CD4-positive, alpha-beta T cell treated with Interleukin-12 subunit alpha and Interleukin-12 subunit beta, for 1 hour (primary cell): ENCODE results near the gene TGIF2.
"Not testable (repeated sequence)": the region's sequence is repeated elsewhere in the genome, so short reads cannot be mapped to it uniquely, and the experiment has no call there.

ENCODE experiments used
- DNase-seq: peaks from one replicate; pipeline ENCODE4 v3.0.0-alpha.2; 2020

The TGIF2 gene

DNA sequence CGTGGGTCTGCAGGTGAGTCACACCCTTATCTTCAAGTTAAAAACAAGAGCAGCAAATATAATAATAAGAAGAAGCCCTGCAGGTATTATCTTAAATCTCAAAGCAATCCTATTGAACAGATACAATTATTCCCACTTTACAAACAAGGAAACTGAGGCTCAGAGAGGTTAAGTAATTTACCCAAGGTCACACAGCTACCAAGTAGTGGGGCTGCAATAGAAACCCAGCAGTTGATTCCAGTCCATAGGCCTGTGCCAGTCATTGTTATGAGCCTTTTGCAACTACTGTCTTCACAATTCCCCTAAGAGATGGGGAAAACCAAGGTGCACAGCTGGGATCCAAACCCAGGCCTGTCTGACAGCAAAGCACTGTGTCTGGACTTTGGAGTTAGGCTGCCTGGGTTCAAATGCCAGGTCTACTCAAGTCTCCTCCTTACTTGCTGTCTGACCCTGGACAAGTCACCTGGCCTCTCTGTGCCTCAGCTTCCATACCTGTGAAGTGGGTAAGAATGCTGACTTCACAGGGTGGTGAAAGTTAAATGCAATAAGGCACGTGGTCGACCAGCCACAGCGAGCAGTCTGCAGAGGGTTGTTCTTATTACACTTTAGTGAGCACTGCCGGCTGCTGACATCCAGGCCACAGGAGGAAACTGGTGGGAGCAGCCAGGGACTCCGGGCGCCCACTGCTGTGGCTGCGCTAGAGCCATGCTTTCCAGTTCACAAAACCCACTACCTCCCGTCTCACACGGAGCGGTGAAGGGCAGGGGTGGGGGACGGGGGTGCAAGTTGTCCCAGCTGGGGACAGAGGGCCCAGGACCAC lies 26.0 kb upstream of the TGIF2 start:
- DNase-seq = no peak

DNA sequence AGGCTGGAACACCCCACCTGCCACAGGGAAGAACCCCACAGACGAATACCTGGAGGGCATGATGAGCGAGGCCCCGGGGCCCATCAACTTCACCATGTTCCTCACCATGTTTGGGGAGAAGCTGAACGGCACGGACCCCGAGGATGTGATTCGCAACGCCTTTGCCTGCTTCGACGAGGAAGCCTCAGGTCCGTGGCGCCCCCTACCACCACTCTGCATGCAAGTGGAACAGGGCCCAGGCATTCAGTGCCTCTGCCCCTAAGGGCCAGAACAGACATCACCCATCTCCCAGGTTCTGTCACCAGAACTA lies 25.4 kb upstream of the TGIF2 start:
- DNase-seq = no peak

DNA sequence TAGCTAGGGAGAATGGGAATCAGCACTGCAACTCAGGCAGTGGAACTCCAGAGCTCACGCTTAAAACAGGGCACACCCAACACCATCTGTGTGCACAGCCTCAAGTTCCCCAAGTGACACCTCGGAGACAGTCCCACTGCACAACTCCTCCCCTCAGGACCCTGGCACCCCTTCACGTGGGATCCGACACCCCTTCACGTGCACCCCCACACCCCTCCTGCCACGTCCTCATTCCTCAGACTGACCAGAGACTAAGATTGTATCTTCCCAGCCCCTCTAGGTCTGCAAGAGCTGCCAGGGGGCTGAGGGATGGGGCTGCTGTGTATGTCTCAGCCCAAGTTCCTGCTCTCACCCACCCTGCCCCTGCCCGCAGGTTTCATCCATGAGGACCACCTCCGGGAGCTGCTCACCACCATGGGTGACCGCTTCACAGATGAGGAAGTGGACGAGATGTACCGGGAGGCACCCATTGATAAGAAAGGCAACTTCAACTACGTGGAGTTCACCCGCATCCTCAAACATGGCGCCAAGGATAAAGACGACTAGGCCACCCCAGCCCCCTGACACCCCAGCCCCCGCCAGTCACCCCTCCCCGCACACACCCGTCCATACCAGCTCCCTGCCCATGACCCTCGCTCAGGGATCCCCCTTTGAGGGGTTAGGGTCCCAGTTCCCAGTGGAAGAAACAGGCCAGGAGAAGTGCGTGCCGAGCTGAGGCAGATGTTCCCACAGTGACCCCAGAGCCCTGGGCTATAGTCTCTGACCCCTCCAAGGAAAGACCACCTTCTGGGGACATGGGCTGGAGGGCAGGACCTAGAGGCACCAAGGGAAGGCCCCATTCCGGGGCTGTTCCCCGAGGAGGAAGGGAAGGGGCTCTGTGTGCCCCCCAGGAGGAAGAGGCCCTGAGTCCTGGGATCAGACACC lies 24.4 kb upstream of the TGIF2 start:
- DNase-seq = no peak

DNA sequence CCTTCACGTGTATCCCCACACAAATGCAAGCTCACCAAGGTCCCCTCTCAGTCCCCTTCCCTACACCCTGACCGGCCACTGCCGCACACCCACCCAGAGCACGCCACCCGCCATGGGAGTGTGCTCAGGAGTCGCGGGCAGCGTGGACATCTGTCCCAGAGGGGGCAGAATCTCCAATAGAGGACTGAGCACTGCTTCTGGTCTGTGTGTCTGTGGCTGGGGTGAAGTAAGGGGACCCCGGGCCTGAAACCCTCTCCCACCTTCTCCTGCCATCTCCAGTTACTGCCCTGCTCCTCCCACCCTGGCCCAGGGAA lies 23.8 kb upstream of the TGIF2 start:
- DNase-seq = no peak

DNA sequence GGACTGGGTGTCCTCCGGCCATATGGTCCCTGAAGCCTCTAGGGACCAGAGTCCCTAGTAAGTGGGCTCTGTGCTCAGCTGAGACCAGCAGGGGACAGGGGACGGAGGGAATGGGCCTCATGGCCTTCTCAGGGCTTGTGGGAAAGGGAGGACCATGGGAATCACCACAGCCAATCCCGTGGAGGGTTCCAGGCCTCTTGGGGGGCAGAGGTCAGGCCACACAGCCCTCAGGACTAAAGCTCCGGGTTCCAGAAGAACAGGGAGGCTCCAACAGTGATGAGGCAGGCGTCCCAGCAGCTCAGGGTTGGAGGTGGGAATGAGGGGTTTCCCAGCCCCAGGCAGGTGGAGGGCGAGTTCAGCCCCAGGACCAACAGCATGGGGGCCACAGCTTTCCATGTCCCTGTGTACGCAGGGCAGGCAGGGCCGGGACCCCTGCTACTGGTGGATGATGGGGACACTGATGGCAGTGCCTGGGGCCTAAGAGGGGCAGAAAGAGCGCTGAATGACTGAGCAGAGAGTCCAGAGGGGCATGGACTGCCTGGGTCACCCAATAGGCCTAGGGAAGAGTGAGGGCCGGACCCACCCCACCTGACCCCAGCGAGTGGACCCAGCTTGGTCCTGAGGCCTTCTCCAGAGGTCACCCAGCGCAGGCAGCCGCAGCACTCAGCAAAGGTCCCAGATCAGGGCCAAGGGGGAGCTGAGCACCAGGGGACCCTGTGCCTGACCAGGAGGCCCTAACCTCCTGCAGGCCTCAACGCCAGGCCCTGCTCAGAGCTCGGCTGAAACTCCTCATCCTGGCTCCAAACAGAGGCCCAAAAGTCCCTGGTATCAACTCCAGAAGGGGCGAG lies 23.2 kb upstream of the TGIF2 start:
- DNase-seq = no peak

DNA sequence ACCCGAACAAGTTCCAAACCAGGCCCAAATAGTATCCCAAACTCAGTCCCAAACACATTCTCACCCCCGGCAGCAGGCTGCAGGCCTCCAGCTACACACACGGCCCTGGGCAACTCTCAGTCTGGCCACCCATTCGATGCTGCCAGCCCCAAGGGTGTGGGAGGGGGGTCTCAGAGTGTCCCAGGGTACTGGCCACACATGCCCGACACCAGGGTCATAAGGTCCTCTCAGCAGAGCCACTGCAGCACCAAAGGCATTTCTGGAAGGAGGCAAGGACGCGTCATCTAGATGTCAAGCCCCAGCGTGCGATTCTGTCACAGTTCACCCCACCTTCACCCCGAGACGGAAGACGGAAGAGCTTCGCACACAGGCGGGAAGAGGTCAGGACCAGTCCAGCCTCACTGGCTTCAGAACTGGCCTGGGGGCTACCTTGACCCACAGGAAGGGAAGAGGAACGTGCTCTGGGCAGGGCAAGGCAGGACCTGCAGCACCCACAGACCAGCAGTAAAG lies 22.6 kb upstream of the TGIF2 start:
- DNase-seq = no peak

DNA sequence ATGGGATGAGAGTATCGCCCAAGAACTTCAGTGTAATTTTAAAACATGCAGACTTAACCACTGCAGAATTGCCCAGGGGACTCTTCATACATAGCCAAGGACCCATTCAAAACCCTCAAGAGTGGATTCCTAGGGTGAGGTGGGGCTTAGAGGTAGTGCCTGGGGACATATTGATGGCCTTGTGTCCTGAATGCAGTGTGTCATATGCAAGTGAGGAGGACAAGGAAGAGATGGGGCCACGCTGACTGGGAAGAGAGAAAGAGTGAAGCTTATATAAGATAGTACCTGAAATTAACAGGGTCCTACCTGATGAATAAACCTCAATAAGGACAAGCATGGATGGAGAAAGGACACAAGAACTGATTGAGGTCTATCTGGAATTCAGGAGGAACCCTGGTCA lies 18.1 kb upstream of the TGIF2 start:
- no peak for DNase-seq

DNA sequence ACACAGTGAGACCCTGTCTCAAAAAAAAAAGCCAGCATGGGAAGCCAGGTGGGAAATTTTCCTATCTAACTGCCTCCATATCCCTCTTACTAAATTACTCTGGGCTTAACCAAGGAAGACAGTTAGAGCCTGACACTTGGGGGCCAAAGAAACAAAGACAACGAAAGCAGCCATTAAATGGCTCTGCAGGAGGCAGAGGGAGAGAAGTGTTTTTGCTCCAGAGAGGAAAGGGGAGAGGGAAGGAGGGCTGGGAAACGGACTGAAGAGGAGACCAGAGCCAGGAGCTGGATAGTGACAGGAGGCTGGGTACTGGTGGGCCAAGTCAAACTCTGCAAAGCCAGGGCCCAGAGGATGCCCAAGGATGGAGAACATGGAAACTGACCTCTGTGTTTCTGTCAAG lies 10.7 kb upstream of the TGIF2 start:
- no peak for DNase-seq

DNA sequence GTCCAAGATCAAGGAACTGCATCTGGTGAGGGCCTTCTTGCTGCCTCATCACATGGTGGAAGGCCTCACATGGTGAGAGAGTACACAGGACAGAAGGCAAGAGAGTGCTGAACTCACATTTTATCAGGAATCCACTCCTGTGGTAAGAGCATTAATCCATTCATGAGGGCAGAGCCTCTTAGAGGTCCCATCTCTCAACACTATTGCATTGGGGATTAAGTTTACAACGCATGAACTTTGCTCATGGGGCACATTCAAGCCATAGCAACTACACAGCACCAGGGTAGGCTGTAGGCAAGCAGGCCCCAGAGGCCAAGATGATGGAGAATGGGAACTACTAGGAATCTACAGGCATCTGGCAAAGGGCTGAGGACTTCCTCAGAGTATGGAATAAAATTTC lies 10.0 kb upstream of the TGIF2 start:
- DNase-seq = no peak

DNA sequence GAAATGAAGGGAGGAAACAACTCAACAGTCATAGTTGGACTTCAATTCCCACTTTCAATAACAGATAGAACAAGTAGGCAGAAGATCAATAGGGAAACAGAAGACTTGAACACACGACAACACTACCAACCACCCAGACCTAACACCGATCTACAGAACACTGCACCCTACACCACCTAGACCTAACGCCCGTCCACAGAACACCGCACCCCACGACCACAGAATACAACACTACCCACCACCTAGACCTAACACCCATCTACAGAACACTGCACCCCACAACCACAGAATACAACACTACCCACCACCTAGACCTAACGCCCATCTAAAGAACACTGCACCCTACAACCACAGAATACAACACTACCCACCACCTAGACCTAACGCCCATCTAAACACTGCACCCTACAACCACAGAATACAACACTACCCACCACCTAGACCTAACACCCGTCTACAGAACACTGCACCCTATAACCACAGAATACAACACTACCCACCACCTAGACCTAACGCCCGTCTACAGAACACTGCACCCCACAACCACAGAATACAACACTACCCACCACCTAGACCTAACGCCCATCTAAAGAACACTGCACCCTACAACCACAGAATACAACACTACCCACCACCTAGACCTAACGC lies 9.2 kb upstream of the TGIF2 start:
- DNase-seq = not testable (repeated sequence)

DNA sequence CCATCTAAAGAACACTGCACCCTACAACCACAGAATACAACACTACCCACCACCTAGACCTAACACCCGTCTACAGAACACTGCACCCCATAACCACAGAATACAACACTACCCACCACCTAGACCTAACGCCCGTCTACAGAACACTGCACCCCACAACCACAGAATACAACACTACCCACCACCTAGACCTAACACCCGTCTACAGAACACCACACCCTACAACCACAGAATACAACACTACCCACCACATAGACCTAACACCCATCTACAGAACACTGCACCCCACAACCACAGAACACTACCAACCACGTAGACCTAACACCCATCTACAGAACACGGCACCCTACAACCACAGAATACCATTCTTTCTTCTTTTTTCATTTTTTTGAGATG lies 8.7 kb upstream of the TGIF2 start:
- peak; percentile 45 for DNase-seq

DNA sequence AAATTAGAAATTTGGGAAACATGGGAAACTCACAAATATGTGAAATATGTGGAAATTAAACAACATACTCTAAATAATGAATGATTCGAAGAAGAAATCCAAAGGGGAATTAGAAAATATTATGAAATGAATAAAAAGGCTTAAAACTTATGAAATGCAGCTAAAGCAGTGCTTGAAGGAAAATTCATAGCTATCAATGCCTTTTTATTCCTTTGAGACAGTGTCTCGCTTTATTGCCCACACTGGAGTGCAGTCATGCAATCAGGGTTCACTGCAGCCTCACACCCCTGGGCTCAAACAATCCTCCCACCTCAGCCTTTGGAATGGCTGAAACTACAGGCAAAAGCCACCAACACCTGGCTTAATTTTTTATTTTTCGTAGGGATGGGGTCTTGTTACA lies 7.9 kb upstream of the TGIF2 start:
- DNase-seq = no peak

DNA sequence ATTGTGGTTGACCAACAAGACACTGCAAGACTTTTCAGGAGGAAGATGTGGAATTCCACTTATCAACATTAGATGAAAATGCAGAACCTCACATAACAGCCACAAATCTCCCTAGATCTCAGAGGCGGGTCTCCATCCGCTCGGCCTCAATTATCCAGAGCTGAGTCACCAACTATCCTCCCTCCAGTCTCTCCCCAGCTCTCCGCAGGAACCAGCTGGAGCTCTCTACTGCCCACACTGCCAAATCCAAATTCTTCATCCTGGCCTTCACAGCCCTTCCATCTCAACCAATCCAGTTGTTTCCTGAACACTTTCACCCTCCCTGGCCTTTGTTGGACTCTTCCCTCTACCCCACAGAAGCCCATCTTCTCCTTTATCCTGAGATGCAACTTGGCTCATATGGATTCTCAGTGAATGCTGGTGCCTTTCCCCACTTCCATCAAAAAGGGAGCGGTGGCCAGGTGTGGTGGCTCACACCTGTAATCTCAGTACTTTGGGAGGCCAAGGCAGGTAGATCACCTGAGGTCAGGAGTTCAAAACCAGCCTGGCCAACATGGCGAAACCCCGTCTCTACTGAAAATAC lies 3.5 kb upstream of the TGIF2 start:
- no peak for DNase-seq

DNA sequence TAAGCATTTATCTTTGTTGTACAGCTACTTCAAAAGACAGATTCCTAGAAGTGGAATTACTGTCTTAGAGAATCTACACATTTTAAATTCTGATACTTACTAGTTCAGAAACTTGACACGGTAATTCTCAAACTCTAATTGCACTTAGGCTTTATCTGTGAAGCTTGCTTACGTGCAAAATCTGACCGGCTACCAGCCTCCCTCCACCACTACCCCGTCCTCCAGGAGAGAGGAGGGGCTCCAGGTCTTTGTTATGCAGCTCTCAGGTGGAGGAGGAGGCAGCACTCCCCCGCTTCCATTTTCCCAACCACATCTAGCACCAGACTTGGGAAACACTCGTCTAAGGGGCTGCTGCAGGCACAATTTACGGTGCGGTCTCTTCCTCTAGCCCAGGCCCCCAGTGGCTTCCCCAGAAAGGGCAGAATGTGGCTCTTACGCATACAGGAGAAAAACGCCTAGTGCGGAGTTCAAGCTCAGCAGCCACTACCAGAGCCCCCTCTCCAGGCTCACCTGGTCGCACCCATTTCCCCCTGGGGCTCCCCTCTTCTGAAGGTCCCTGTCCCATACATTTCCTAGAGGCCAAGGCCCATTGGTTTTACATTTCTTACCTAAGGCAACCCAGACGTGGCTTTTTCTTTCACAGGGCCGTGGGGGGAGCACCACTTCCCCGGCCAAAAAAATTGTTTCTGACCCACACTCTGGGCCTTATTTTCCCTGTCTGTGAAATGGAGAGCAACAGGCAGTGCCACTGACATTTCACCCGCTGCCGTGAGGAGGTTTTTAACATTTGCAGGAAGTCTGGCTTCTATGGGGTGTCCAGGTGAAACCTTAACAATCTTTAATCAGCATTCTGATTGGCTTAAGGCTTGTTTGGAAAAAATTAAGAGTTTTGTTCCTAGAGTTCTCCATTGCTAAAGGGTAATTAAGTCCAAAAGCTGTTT lies 1.6 kb upstream of the TGIF2 start:
- no peak for DNase-seq

DNA sequence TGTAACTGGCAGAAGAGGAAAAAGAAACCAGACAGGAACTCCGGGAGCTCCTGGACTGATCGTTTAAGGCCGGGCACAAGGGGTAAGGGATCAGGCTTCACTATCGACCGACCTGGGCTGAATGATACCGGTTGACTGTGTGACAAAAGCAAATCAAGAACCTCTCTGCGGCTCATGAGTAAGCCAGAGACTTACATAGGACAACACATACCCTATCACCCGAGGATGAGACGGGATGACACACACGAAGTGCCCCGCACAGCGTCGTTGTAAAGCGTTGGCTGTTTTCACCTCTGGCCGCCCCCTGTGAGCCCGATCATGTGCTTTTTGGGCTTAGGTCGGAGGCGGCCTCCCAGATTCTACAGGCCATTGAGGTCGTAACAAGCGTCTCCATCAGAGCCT lies 695 bp upstream of the TGIF2 start:
- DNase-seq = peak; percentile 69

DNA sequence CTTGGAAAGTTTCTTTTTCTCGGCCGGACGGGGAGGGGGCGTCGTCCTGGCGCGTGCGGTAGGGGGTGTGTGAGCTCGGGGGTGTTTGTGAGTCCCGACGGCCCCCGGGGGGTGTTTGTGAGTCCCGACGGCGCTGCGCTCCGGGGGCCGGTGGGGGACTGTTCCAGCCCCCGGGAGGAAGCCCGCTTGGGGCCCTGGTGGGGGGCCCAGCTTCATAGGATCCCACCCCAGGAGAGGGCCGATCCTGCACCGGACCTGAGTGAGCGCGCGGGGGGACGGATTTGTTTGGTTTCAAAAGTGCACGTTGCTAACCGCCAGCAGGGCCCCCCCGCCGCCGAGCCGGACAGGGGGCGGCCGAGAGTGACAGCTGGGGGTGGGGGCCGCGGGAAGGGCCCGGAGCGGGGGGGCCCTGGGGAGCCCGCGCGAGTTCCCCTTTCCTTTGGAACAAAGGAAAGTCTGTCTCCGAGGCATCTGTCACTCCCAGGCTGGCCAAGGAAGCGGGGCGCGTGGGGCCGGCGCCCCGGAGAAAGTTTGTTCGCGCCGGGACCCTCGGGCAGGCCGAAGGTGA lies 485 bp downstream of the TGIF2 start:
- peak; percentile 49 for DNase-seq

DNA sequence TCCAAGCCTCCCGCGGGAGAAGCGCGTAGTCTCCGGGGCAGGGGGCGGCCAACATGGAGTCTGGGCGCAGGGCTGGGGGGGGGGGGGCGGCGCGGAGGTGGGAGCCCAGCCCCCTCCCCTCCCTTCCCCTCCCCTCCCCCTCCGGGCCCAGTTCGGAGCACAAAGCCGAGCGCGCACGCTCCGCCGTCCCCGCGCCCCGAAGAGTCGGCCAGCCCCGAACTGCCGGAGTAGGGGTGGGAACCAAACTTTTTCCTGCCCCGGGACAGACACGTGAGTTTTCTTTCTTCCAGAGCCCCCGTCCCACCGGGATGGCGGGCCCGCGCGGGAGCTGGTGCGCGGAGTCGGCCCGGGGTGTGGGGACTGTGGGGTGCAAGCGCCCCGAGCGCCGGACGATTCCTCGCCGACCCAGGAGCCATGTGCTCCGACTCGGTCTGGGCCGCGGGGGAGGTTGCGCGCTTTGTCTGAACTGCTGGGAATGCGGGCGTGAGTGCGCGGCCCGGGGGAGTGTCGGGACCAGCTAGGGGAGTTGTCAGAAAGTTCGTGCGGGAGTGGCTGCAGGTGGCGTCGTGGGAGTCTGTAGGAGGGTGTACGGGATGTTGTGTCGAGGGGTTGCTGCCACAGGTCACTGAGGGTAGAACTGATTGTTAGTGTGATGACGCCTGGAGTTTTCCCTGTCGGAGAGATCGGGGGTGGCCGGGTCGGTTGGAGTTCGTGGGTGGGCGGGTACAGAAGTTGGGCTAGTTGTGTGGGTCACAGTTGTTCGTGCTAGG lies 1.2 kb downstream of the TGIF2 start:
- peak; percentile 58 for DNase-seq

DNA sequence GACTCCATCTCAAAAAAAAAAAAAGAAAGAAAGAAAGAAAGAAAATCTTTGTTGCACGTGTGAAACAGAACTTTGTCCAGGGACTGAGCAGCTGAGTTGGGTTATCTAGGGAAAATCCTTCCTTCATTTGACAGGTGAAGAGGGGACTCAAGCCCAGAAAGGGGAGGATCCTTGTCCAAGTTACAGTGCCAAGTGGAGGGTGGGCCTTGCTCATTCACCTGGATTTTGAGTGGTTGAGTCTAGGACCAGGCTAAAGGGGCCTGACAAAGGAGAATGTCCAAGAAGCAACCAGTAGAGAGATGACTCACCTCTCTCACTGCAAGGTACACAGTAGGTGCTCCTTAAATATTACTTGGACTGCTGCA lies 2.7 kb downstream of the TGIF2 start:
- no peak for DNase-seq

DNA sequence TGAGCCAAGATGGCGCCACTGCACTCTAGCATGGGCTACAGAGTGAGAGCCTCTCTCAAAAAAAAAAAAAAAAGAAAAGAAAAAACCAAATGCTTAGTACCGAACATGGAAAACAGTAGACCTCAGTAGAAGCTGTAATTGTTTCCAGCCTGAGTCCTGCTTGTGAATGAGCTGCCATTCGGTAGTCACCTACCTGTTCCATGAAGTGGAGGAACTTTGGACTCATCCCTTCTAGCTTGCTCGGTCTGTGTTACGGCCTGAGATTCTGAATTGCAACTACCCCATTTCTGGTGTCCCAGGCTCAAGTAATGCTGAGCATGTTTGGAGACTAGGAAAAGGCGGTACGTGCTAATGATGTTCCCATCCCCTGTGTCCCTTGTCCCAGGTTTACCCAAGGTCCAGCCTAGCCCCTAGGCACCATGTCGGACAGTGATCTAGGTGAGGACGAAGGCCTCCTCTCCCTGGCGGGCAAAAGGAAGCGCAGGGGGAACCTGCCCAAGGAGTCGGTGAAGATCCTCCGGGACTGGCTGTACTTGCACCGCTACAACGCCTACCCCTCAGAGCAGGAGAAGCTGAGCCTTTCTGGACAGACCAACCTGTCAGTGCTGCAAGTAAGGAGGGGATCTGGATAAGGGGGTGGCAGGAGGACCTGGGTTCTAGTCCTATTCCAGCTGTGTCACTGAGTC lies 5.1 kb downstream of the TGIF2 start:
- DNase-seq = no peak
